ENCODE data around the gene ZNF275.

ZNF275 gene

GRCh38 chrX:153349952-153350351 lies 16.0 kb downstream of the ZNF275 start:
- no peak for DNase-seq (ENCODE audit: extremely low spot score, insufficient read length, low read depth)
- no peak for FAIRE-seq

GRCh38 chrX:153351981-153352380 lies 18.0 kb downstream of the ZNF275 start:
- no peak for DNase-seq (ENCODE audit: extremely low spot score, insufficient read length, low read depth)
- FAIRE-seq, result no peak

GRCh38 chrX:153352858-153353257 lies 18.9 kb downstream of the ZNF275 start:
- no peak for DNase-seq (ENCODE audit: extremely low spot score, insufficient read length, low read depth)
- FAIRE-seq, result no peak

GRCh38 chrX:153353416-153353815 lies 19.5 kb downstream of the ZNF275 start:
- no peak for DNase-seq (ENCODE audit: extremely low spot score, insufficient read length, low read depth)
- FAIRE-seq, result no peak

- no peak for FAIRE-seq
- no peak for DNase-seq (ENCODE audit: extremely low spot score, insufficient read length, low read depth)
Observed at GRCh38 chrX:153357877-153358276, 23.9 kb downstream of the ZNF275 start.

GRCh38 chrX:153361781-153362397 lies 27.9 kb downstream of the ZNF275 start:
- DNase-seq (ENCODE audit: extremely low spot score, insufficient read length, low read depth) (no peak), FAIRE-seq (no peak)

GRCh38 chrX:153365670-153366069 lies 31.7 kb downstream of the ZNF275 start:
- FAIRE-seq, result peak; percentile 59

GRCh38 chrX:153366119-153366518 lies 32.2 kb downstream of the ZNF275 start:
- FAIRE-seq (no peak), DNase-seq (ENCODE audit: extremely low spot score, insufficient read length, low read depth) (no peak)

More at GRCh38 chrX:153365670-153366069, 31.7 kb downstream of the ZNF275 start:
- no peak for DNase-seq (ENCODE audit: extremely low spot score, insufficient read length, low read depth)

- FAIRE-seq (no peak), DNase-seq (ENCODE audit: extremely low spot score, insufficient read length, low read depth) (no peak)
Observed at GRCh38 chrX:153366878-153367538, 33.1 kb downstream of the ZNF275 start.

- DNase-seq (ENCODE audit: extremely low spot score, insufficient read length, low read depth) (no peak), FAIRE-seq (peak; percentile 54)
Observed at GRCh38 chrX:153370293-153371055, 36.5 kb downstream of the ZNF275 start.

GRCh38 chrX:153371256-153371655 lies 37.3 kb downstream of the ZNF275 start:
- DNase-seq (ENCODE audit: extremely low spot score, insufficient read length, low read depth) (no peak), FAIRE-seq (peak; percentile 66)

GRCh38 chrX:153372949-153373348 lies 39.0 kb downstream of the ZNF275 start:
- no peak for FAIRE-seq

GRCh38 chrX:153374426-153374825 lies 40.5 kb downstream of the ZNF275 start:
- DNase-seq (ENCODE audit: extremely low spot score, insufficient read length, low read depth), result no peak
- no peak for FAIRE-seq

More at GRCh38 chrX:153372949-153373348, 39.0 kb downstream of the ZNF275 start:
- no peak for DNase-seq (ENCODE audit: extremely low spot score, insufficient read length, low read depth)

GRCh38 chrX:153375571-153375970 lies 41.6 kb downstream of the ZNF275 start:
- FAIRE-seq (no peak), DNase-seq (ENCODE audit: extremely low spot score, insufficient read length, low read depth) (no peak)

- FAIRE-seq, result no peak
- no peak for DNase-seq (ENCODE audit: extremely low spot score, insufficient read length, low read depth)
Observed at GRCh38 chrX:153377727-153378126, 43.8 kb downstream of the ZNF275 start.

GRCh38 chrX:153378607-153379006 lies 44.7 kb downstream of the ZNF275 start:
- FAIRE-seq (no peak), DNase-seq (ENCODE audit: extremely low spot score, insufficient read length, low read depth) (no peak)

GRCh38 chrX:153379508-153379907 lies 45.6 kb downstream of the ZNF275 start:
- no peak for DNase-seq (ENCODE audit: extremely low spot score, insufficient read length, low read depth)
- no peak for FAIRE-seq

- FAIRE-seq (no peak), DNase-seq (ENCODE audit: extremely low spot score, insufficient read length, low read depth) (no peak)
Observed at GRCh38 chrX:153379971-153380581, 46.1 kb downstream of the ZNF275 start.

- no peak for DNase-seq (ENCODE audit: extremely low spot score, insufficient read length, low read depth)
- FAIRE-seq, result no peak
Observed at GRCh38 chrX:153380691-153381090, 46.7 kb downstream of the ZNF275 start.

GRCh38 chrX:153381684-153382532 lies 48.0 kb downstream of the ZNF275 start:
- FAIRE-seq, result no peak
- peak; percentile 1 for DNase-seq (ENCODE audit: extremely low spot score, insufficient read length, low read depth)
